HG03442 (cell line): ENCODE measurements around the gene TP53I13.
A peak's percentile ranks its signal among the peaks of the same experiment; 100 is the strongest.
"Not testable (repeated sequence)": the region's sequence is repeated elsewhere in the genome, so short reads cannot be mapped to it uniquely, and the experiment has no call there.

Experiments used
- ATAC-seq: cut with Tn5 transposase; IDR thresholded peaks from one replicate; pipeline ENCODE4 v1.9.1; 2021; ENCODE audit warnings: mild to moderate bottlenecking, moderate library complexity; ENCODE audit not compliant: unreplicated experiment

The TP53I13 gene

GRCh38 chr17:29568331-29569244, at the start of gene TP53I13:
Gene TP53I13 (plus strand): TSS chr17:29568701. CDS start chr17:29568759, 58 bp downstream.
- ATAC-seq: peak; percentile 32

GRCh38 chr17:29524692-29525091, 43.8 kb upstream of the TP53I13 start:
- ATAC-seq: no peak

GRCh38 chr17:29526322-29526721, 42.2 kb upstream of the TP53I13 start:
- ATAC-seq: no peak

GRCh38 chr17:29533976-29534375, 34.5 kb upstream of the TP53I13 start:
- no peak for ATAC-seq

GRCh38 chr17:29544066-29544465, 24.4 kb upstream of the TP53I13 start:
- no peak for ATAC-seq

- ATAC-seq: no peak
Observed at GRCh38 chr17:29546085-29546484, 22.4 kb upstream of the TP53I13 start.

- no peak for ATAC-seq
Observed at GRCh38 chr17:29546830-29547229, 21.7 kb upstream of the TP53I13 start.

GRCh38 chr17:29549177-29549923, 19.2 kb upstream of the TP53I13 start:
- no peak for ATAC-seq

GRCh38 chr17:29555840-29556239, 12.7 kb upstream of the TP53I13 start:
- no peak for ATAC-seq

GRCh38 chr17:29557085-29557738, 11.3 kb upstream of the TP53I13 start:
- ATAC-seq: no peak

- no peak for ATAC-seq
Observed at GRCh38 chr17:29557739-29558116, 10.8 kb upstream of the TP53I13 start.

GRCh38 chr17:29558139-29558538, 10.4 kb upstream of the TP53I13 start:
- not testable (repeated sequence) for ATAC-seq

GRCh38 chr17:29559640-29560039, 8.9 kb upstream of the TP53I13 start:
- no peak for ATAC-seq

- no peak for ATAC-seq
Observed at GRCh38 chr17:29560316-29560715, 8.2 kb upstream of the TP53I13 start.

GRCh38 chr17:29561554-29562517, 6.7 kb upstream of the TP53I13 start:
- no peak for ATAC-seq

GRCh38 chr17:29562615-29563014, 5.9 kb upstream of the TP53I13 start:
- ATAC-seq: no peak

- ATAC-seq: no peak
Observed at GRCh38 chr17:29563816-29564215, 4.7 kb upstream of the TP53I13 start.

- peak; percentile 9 for ATAC-seq
Observed at GRCh38 chr17:29565643-29566472, 2.6 kb upstream of the TP53I13 start.
